Measurements from ENCODE around the gene RAI1.

- TF ChIP-seq POLR2A (IDR thresholded peaks at IDR 0.05; ENCODE audit: low read depth, low read length) (no peak), POLR2AphosphoS5 (IDR thresholded peaks at IDR 0.05; ENCODE audit: low read depth, low read length) (no peak), TAF1 (IDR thresholded peaks at IDR 0.05; ENCODE audit: borderline replicate concordance, low read depth, low read length) (no peak)
Measured at GRCh38 chr17:17789828-17790636, 108.8 kb downstream of the RAI1 start.
